ENCODE data around the gene FAIM2.
A peak's percentile ranks its signal among the peaks of the same experiment; 100 is the strongest.

Gene FAIM2

GRCh38 chr12:49911213-49911605 is 7.5 kb upstream of the FAIM2 start:
- Histone ChIP-seq H3K27ac (ENCODE audit: low read length) (no peak overlapping the region), H3K36me3 (ENCODE audit: insufficient read depth, low read depth, low read length) (no peaks in the 10 kb centered on the region), H3K27me3 (ENCODE audit: insufficient read depth, low read length) (peaks cover 29% of the 10 kb centered on the region; the same call in 1 of the 2 replicates), H3K9me3 (ENCODE audit: insufficient read depth, low read depth, low read length) (no peaks in the 10 kb centered on the region), H3K9ac (ENCODE audit: low read depth, low read length) (no peak overlapping the region), H3K4me1 (ENCODE audit: insufficient read depth, low read length) (peaks cover 16% of the 10 kb centered on the region), H3K4me3 (ENCODE audit: low read length) (no peak overlapping the region)

GRCh38 chr12:49910331-49911212 is 6.9 kb upstream of the FAIM2 start:
- Histone ChIP-seq H3K9ac (ENCODE audit: low read depth, low read length) (no peak overlapping the region), H3K27me3 (ENCODE audit: insufficient read depth, low read length) (peaks cover 33% of the 10 kb centered on the region), H3K4me1 (ENCODE audit: insufficient read depth, low read length) (peaks cover 16% of the 10 kb centered on the region), H3K36me3 (ENCODE audit: insufficient read depth, low read depth, low read length) (no peaks in the 10 kb centered on the region), H3K9me3 (ENCODE audit: insufficient read depth, low read depth, low read length) (no peaks in the 10 kb centered on the region), H3K27ac (ENCODE audit: low read length) (no peak overlapping the region), H3K4me3 (ENCODE audit: low read length) (no peak overlapping the region)

GRCh38 chr12:49909826-49910225 is 6.1 kb upstream of the FAIM2 start:
- Histone ChIP-seq H3K27ac (ENCODE audit: low read length) (no peak overlapping the region), H3K4me1 (ENCODE audit: insufficient read depth, low read length) (peaks cover 16% of the 10 kb centered on the region), H3K9ac (ENCODE audit: low read depth, low read length) (no peak overlapping the region), H3K27me3 (ENCODE audit: insufficient read depth, low read length) (peaks cover 37% of the 10 kb centered on the region), H3K9me3 (ENCODE audit: insufficient read depth, low read depth, low read length) (no peaks in the 10 kb centered on the region), H3K36me3 (ENCODE audit: insufficient read depth, low read depth, low read length) (no peaks in the 10 kb centered on the region), H3K4me3 (ENCODE audit: low read length) (no peak overlapping the region)

- Histone ChIP-seq H3K36me3 (ENCODE audit: insufficient read depth, low read depth, low read length) (no peaks in the 10 kb centered on the region), H3K9me3 (ENCODE audit: insufficient read depth, low read depth, low read length) (no peaks in the 10 kb centered on the region), H3K4me1 (ENCODE audit: insufficient read depth, low read length) (peaks cover 14% of the 10 kb centered on the region), H3K4me3 (ENCODE audit: low read length) (no peak overlapping the region), H3K9ac (ENCODE audit: low read depth, low read length) (no peak overlapping the region), H3K27me3 (ENCODE audit: insufficient read depth, low read length) (peaks cover 42% of the 10 kb centered on the region), H3K27ac (ENCODE audit: low read length) (no peak overlapping the region)
Observed at GRCh38 chr12:49909356-49909755, 5.7 kb upstream of the FAIM2 start.

- Histone ChIP-seq H3K27me3 (ENCODE audit: insufficient read depth, low read length) (peaks cover 58% of the 10 kb centered on the region), H3K9ac (ENCODE audit: low read depth, low read length) (no peak overlapping the region), H3K27ac (ENCODE audit: low read length) (no peak overlapping the region), H3K9me3 (ENCODE audit: insufficient read depth, low read depth, low read length) (no peaks in the 10 kb centered on the region), H3K4me1 (ENCODE audit: insufficient read depth, low read length) (peaks cover 10% of the 10 kb centered on the region; the same call in 1 of the 2 replicates), H3K36me3 (ENCODE audit: insufficient read depth, low read depth, low read length) (no peaks in the 10 kb centered on the region), H3K4me3 (ENCODE audit: low read length) (no peak overlapping the region)
Observed at GRCh38 chr12:49907352-49907751, 3.7 kb upstream of the FAIM2 start.

- Histone ChIP-seq H3K9me3 (ENCODE audit: insufficient read depth, low read depth, low read length) (no peaks in the 10 kb centered on the region), H3K36me3 (ENCODE audit: insufficient read depth, low read depth, low read length) (no peaks in the 10 kb centered on the region), H3K9ac (ENCODE audit: low read depth, low read length) (no peak overlapping the region), H3K4me3 (ENCODE audit: low read length) (no peak overlapping the region), H3K4me1 (ENCODE audit: insufficient read depth, low read length) (peaks cover 7% of the 10 kb centered on the region; the same call in 1 of the 2 replicates), H3K27ac (ENCODE audit: low read length) (no peak overlapping the region), H3K27me3 (ENCODE audit: insufficient read depth, low read length) (peaks cover 47% of the 10 kb centered on the region)
Observed at GRCh38 chr12:49905718-49906314, 2.1 kb upstream of the FAIM2 start.

GRCh38 chr12:49904601-49905000 is 901 bp upstream of the FAIM2 start:
- H3K36me3 ChIP-seq (ENCODE audit: insufficient read depth, low read depth, low read length), result no peaks in the 10 kb centered on the region
- H3K9ac ChIP-seq (ENCODE audit: low read depth, low read length), result peak overlapping the region; percentile 21
- no peaks in the 10 kb centered on the region for H3K9me3 ChIP-seq (ENCODE audit: insufficient read depth, low read depth, low read length)
- peaks cover 37% of the 10 kb centered on the region for H3K27me3 ChIP-seq (ENCODE audit: insufficient read depth, low read length)
- H3K4me3 ChIP-seq (ENCODE audit: low read length), result peak overlapping the region; percentile 39; the same call in 1 of the 2 replicates
- peaks cover 6% of the 10 kb centered on the region; the same call in 1 of the 2 replicates for H3K4me1 ChIP-seq (ENCODE audit: insufficient read depth, low read length)
- H3K27ac ChIP-seq (ENCODE audit: low read length), result no peak overlapping the region

GRCh38 chr12:49903351-49903699 is 375 bp downstream of the FAIM2 start:
- Histone ChIP-seq H3K9me3 (ENCODE audit: insufficient read depth, low read depth, low read length) (no peaks in the 10 kb centered on the region), H3K4me3 (ENCODE audit: low read length) (peak overlapping the region; percentile 57; the same call in 1 of the 2 replicates), H3K36me3 (ENCODE audit: insufficient read depth, low read depth, low read length) (no peaks in the 10 kb centered on the region), H3K9ac (ENCODE audit: low read depth, low read length) (no peak overlapping the region), H3K4me1 (ENCODE audit: insufficient read depth, low read length) (peaks cover 3% of the 10 kb centered on the region; the same call in 1 of the 2 replicates), H3K27ac (ENCODE audit: low read length) (no peak overlapping the region), H3K27me3 (ENCODE audit: insufficient read depth, low read length) (peaks cover 29% of the 10 kb centered on the region)

- Histone ChIP-seq H3K27me3 (ENCODE audit: insufficient read depth, low read length) (peaks cover 29% of the 10 kb centered on the region), H3K4me1 (ENCODE audit: insufficient read depth, low read length) (peaks cover 3% of the 10 kb centered on the region; the same call in 1 of the 2 replicates), H3K9ac (ENCODE audit: low read depth, low read length) (no peak overlapping the region; the same call in 1 of the 2 replicates), H3K4me3 (ENCODE audit: low read length) (no peak overlapping the region), H3K27ac (ENCODE audit: low read length) (no peak overlapping the region), H3K36me3 (ENCODE audit: insufficient read depth, low read depth, low read length) (no peaks in the 10 kb centered on the region), H3K9me3 (ENCODE audit: insufficient read depth, low read depth, low read length) (no peaks in the 10 kb centered on the region)
Observed at GRCh38 chr12:49902399-49903350, 1.0 kb downstream of the FAIM2 start.

GRCh38 chr12:49901986-49902385 is 1.7 kb downstream of the FAIM2 start:
- no peak overlapping the region for H3K27ac ChIP-seq (ENCODE audit: low read length)
- no peaks in the 10 kb centered on the region for H3K36me3 ChIP-seq (ENCODE audit: insufficient read depth, low read depth, low read length)
- peaks cover 3% of the 10 kb centered on the region; the same call in 1 of the 2 replicates for H3K4me1 ChIP-seq (ENCODE audit: insufficient read depth, low read length)
- no peak overlapping the region for H3K4me3 ChIP-seq (ENCODE audit: low read length)
- no peak overlapping the region for H3K9ac ChIP-seq (ENCODE audit: low read depth, low read length)
- no peaks in the 10 kb centered on the region for H3K9me3 ChIP-seq (ENCODE audit: insufficient read depth, low read depth, low read length)
- H3K27me3 ChIP-seq (ENCODE audit: insufficient read depth, low read length), result peaks cover 29% of the 10 kb centered on the region

- Histone ChIP-seq H3K27ac (ENCODE audit: low read length) (no peak overlapping the region), H3K4me3 (ENCODE audit: low read length) (no peak overlapping the region), H3K27me3 (ENCODE audit: insufficient read depth, low read length) (peaks cover 29% of the 10 kb centered on the region), H3K9me3 (ENCODE audit: insufficient read depth, low read depth, low read length) (no peaks in the 10 kb centered on the region), H3K36me3 (ENCODE audit: insufficient read depth, low read depth, low read length) (no peaks in the 10 kb centered on the region), H3K4me1 (ENCODE audit: insufficient read depth, low read length) (peaks cover 3% of the 10 kb centered on the region; the same call in 1 of the 2 replicates), H3K9ac (ENCODE audit: low read depth, low read length) (no peak overlapping the region)
Observed at GRCh38 chr12:49901026-49901425, 2.7 kb downstream of the FAIM2 start.
